Neural progenitor cell (in vitro differentiated cells): ENCODE results near the gene CTSC.

Source experiments
- EZH2 ChIP-seq: fragments of 200-600 bp; sonication (generic); IDR thresholded peaks from 2 replicates; pipeline ENCODE4 v1.6.1; 2017; ENCODE audit warnings: antibody characterized with exemption, mild to moderate bottlenecking, moderate library complexity
- EZH2phosphoT487 ChIP-seq: fragments of 200-600 bp; sonication (generic); IDR thresholded peaks from 2 replicates; pipeline ENCODE4 v1.6.1; 2017; ENCODE audit warnings: antibody characterized with exemption
- TF ChIP-seq, protein P1 (sequence below): fragments of 200-600 bp; sonication (generic); IDR thresholded peaks from 2 replicates; pipeline ENCODE4 v1.5.1; 2017; ENCODE audit warnings: antibody characterized with exemption, mild to moderate bottlenecking

DNA sequence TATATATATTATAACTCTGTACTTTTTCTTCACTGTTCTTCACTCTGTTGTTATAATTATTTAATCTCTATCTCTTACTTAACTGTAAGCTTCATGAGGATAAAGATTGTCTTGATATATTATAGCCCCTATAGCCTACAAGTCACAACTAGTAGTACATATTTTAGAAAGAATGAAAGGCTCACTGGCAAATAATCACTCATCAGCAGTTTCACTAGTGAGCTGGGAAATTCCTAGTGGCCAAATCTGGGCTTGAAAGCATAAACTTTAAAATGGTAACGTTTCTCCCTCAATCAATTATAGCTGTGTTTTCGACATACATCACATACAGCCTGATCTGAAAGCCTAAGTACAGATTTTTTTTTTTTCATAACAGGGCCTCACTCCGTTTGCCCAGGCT is 42.5 kb downstream of the CTSC start:
- TF ChIP-seq, protein P1, sequence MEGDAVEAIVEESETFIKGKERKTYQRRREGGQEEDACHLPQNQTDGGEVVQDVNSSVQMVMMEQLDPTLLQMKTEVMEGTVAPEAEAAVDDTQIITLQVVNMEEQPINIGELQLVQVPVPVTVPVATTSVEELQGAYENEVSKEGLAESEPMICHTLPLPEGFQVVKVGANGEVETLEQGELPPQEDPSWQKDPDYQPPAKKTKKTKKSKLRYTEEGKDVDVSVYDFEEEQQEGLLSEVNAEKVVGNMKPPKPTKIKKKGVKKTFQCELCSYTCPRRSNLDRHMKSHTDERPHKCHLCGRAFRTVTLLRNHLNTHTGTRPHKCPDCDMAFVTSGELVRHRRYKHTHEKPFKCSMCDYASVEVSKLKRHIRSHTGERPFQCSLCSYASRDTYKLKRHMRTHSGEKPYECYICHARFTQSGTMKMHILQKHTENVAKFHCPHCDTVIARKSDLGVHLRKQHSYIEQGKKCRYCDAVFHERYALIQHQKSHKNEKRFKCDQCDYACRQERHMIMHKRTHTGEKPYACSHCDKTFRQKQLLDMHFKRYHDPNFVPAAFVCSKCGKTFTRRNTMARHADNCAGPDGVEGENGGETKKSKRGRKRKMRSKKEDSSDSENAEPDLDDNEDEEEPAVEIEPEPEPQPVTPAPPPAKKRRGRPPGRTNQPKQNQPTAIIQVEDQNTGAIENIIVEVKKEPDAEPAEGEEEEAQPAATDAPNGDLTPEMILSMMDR = no peak
- TF ChIP-seq EZH2 (no peak), EZH2phosphoT487 (no peak)
